IMR-90 (cell line): ENCODE data around the gene TFDP2. TPM values are rescaled to one million over a fixed set of nuclear protein-coding genes. Genes with fewer than 3 reads are reported as not detected.

Experiments
- ATAC-seq: fragments of 200-7000 bp; cut with Tn5 transposase; 2 replicates; pipeline ENCODE4 v1.9.1; 2020; ENCODE audit warnings: low read depth, mild to moderate bottlenecking, moderate library complexity
- BruUV-seq: library from RNA; stranded (reverse); fragments of 400-500 nt; replicated peaks from 2 replicates; lab custom pipeline; 2021; lab: Mats Ljungman, UMichigan
- CTCF ChIA-PET: fragments of 300-600 bp; formaldehyde crosslinking; extraction: SDS; loops from one replicate; lab custom pipeline; 2021; ENCODE audit warnings: antibody characterized with exemption; lab: Yijun Ruan, JAX
- POLR2A ChIA-PET: fragments of 300-600 bp; sonication (Branson Sonifier 250); formaldehyde crosslinking; loops from one replicate; lab custom pipeline; 2022; ENCODE audit warnings: antibody characterized with exemption; ENCODE audit not compliant: unreplicated experiment; lab: Charles Lee
- DNase-seq: peaks from one replicate; pipeline ENCODE4 v3.0.0; 2013
- H2AFZ ChIP-seq: replicated peaks from 2 replicates; pipeline ENCODE3; 2013; ENCODE audit warnings: low read length, mild to moderate bottlenecking; ENCODE audit not compliant: poor library complexity
- H2AK5ac ChIP-seq: 2 replicates; pipeline ENCODE4 v1.6.1; 2013; ENCODE audit warnings: low read depth, low read length, inconsistent platforms
- H2AK9ac ChIP-seq: replicated peaks from 2 replicates; pipeline ENCODE3; 2013; ENCODE audit warnings: mild to moderate bottlenecking, low read depth, low read length, moderate library complexity; ENCODE audit not compliant: poor library complexity
- H2BK120ac ChIP-seq: 2 replicates; pipeline ENCODE4 v1.6.1; 2013; ENCODE audit warnings: low read depth, low read length, inconsistent platforms
- H2BK15ac ChIP-seq: 3 replicates; pipeline ENCODE4 v1.6.1; 2013; ENCODE audit warnings: low read depth, low read length, inconsistent platforms
- H2BK20ac ChIP-seq: 2 replicates; pipeline ENCODE4 v1.6.1; 2013; ENCODE audit warnings: low read depth, mild to moderate bottlenecking, inconsistent platforms, low read length, moderate library complexity
- H2BK5ac ChIP-seq: 2 replicates; pipeline ENCODE4 v1.6.1; 2013; ENCODE audit warnings: mild to moderate bottlenecking, low read depth, low read length, inconsistent platforms; ENCODE audit not compliant: poor library complexity, severe bottlenecking
- H3K14ac ChIP-seq: replicated peaks from 2 replicates; pipeline ENCODE4 v1.6.1; 2013; ENCODE audit warnings: low read depth, low read length, inconsistent platforms
- H3K18ac ChIP-seq: 2 replicates; pipeline ENCODE4 v1.6.1; 2013; ENCODE audit warnings: low read depth, low read length, control low read depth
- H3K23ac ChIP-seq: 2 replicates; pipeline ENCODE4 v1.6.1; 2013; ENCODE audit warnings: low read depth, low read length, inconsistent platforms
- H3K27ac ChIP-seq: 2 replicates; pipeline ENCODE4 v1.5.1; 2013; ENCODE audit warnings: mild to moderate bottlenecking, control low read depth, low read length; ENCODE audit not compliant: insufficient read depth
- H3K27me3 ChIP-seq: 2 replicates; pipeline ENCODE4 v1.6.1; 2013; ENCODE audit warnings: low read length; ENCODE audit not compliant: control insufficient read depth, insufficient read depth
- H3K36me3 ChIP-seq: 2 replicates; pipeline ENCODE4 v1.6.1; 2013; ENCODE audit warnings: low read length, mixed read lengths; ENCODE audit not compliant: control insufficient read depth, insufficient read depth
- H3K4ac ChIP-seq: 2 replicates; pipeline ENCODE4 v1.6.1; 2013; ENCODE audit warnings: low read depth, low read length, inconsistent platforms
- H3K4me1 ChIP-seq: 2 replicates; pipeline ENCODE4 v1.6.1; 2013; ENCODE audit warnings: low read length, mixed read lengths; ENCODE audit not compliant: control insufficient read depth, insufficient read depth
- H3K4me2 ChIP-seq: 2 replicates; pipeline ENCODE4 v1.6.1; 2013; ENCODE audit warnings: low read depth, mild to moderate bottlenecking, control low read depth, low read length, moderate library complexity
- H3K4me3 ChIP-seq: 2 replicates; pipeline ENCODE4 v1.5.1; 2013; ENCODE audit warnings: low read depth, mild to moderate bottlenecking, control low read depth, low read length, moderate library complexity; ENCODE audit not compliant: insufficient read depth
- H3K56ac ChIP-seq: 2 replicates; pipeline ENCODE4 v1.6.1; 2013; ENCODE audit warnings: low read length, inconsistent platforms; ENCODE audit not compliant: insufficient read depth; ENCODE audit errors: extremely low read depth
- H3K79me1 ChIP-seq, 2 experiments: 2 replicates each; pipeline ENCODE4 v1.6.1; 2013; ENCODE audit warnings: low read length in 2 of 2, inconsistent platforms in 1 of 2, low read depth in 1 of 2
- H3K9ac ChIP-seq: 2 replicates; pipeline ENCODE4 v1.6.1; 2013; ENCODE audit warnings: low read depth, low read length, control low read depth
- H3K9me1 ChIP-seq: 2 replicates; pipeline ENCODE4 v1.6.1; 2013; ENCODE audit warnings: low read length, inconsistent platforms; ENCODE audit not compliant: insufficient read depth
- H3K9me3 ChIP-seq: 2 replicates; pipeline ENCODE4 v1.6.1; 2013; ENCODE audit warnings: low read length; ENCODE audit not compliant: control insufficient read depth, insufficient read depth
- H4K20me1 ChIP-seq: 2 replicates; pipeline ENCODE4 v1.6.1; 2013; ENCODE audit warnings: low read length, inconsistent platforms; ENCODE audit not compliant: insufficient read depth
- H4K5ac ChIP-seq: 2 replicates; pipeline ENCODE4 v1.6.1; 2013; ENCODE audit warnings: mild to moderate bottlenecking, low read depth, low read length, control low read depth
- H4K8ac ChIP-seq, 2 experiments: 2 replicates each; pipeline ENCODE4 v1.6.1; 2013; ENCODE audit warnings: low read depth in 2 of 2, low read length in 2 of 2, control low read depth in 1 of 2, inconsistent platforms in 1 of 2
- H4K91ac ChIP-seq: 2 replicates; pipeline ENCODE4 v1.6.1; 2013; ENCODE audit warnings: low read depth, low read length, inconsistent platforms; ENCODE audit not compliant: insufficient read depth
- BHLHE40 ChIP-seq: fragments of 150-350 bp; IDR thresholded peaks from 2 replicates; pipeline ENCODE4 v1.6.1; 2016; ENCODE audit warnings: mild to moderate bottlenecking, low read depth, low read length
- CHD1 ChIP-seq: IDR thresholded peaks from 2 replicates; pipeline ENCODE4 v1.6.1; 2012; ENCODE audit warnings: low read depth, low read length, improper control_type of control experiment
- MAFK ChIP-seq: IDR thresholded peaks from 2 replicates; pipeline ENCODE4 v1.6.1; 2012; ENCODE audit warnings: low read depth, low read length, improper control_type of control experiment
- MAZ ChIP-seq: IDR thresholded peaks from 2 replicates; pipeline ENCODE4 v1.6.1; 2012; ENCODE audit warnings: low read depth, mild to moderate bottlenecking, low read length, improper control_type of control experiment, moderate library complexity, borderline replicate concordance
- MXI1 ChIP-seq: IDR thresholded peaks from 2 replicates; pipeline ENCODE4 v1.6.1; 2012; ENCODE audit warnings: low read depth, mild to moderate bottlenecking, low read length, moderate library complexity, borderline replicate concordance
- NFE2L2 ChIP-seq: fragments of 150-350 bp; IDR thresholded peaks from 2 replicates; pipeline ENCODE4 v1.6.1; 2016; ENCODE audit warnings: low read depth, mild to moderate bottlenecking, low read length
- POLR2A ChIP-seq: IDR thresholded peaks from 2 replicates; pipeline ENCODE4 v1.6.1; 2012; ENCODE audit warnings: mild to moderate bottlenecking, low read depth, low read length
- RAD21 ChIP-seq: IDR thresholded peaks from 2 replicates; pipeline ENCODE4 v1.6.1; 2012; ENCODE audit warnings: low read length, improper control_type of control experiment
- RCOR1 ChIP-seq: IDR thresholded peaks from 2 replicates; pipeline ENCODE4 v1.6.1; 2012; ENCODE audit warnings: mild to moderate bottlenecking, low read length, improper control_type of control experiment; ENCODE audit not compliant: insufficient replicate concordance
- RFX5 ChIP-seq: IDR thresholded peaks from 2 replicates; pipeline ENCODE4 v1.8.0; 2012; ENCODE audit warnings: low read depth, mild to moderate bottlenecking, low read length, moderate library complexity
- SMC3 ChIP-seq: fragments of 150-350 bp; IDR thresholded peaks from 2 replicates; pipeline ENCODE4 v1.6.1; 2016; ENCODE audit warnings: low read depth, mild to moderate bottlenecking, antibody characterized with exemption, low read length, moderate library complexity
- WGBS, 2 experiments: methylation state at CpG; one replicate each; pipeline versions ENCODE4 v1.1.5 to v1.1.7; 2013; ENCODE audit warnings: missing lambda C conversion rate in 2 of 2; ENCODE audit not compliant: insufficient read length in 1 of 2; ENCODE audit errors: extremely low coverage in 2 of 2; 5-methylcytosine and 5-hydroxymethylcytosine counted together
- dilution Hi-C: fragments of 300-500 bp; cut with HindIII; formaldehyde crosslinking; loops from one replicate; pipeline ENCODE4 v1.14.3; 2018; ENCODE audit warnings: low sequenced_read_pairs; ENCODE audit not compliant: unreplicated experiment
- in situ Hi-C: fragments of 300-500 bp; cut with MboI; formaldehyde crosslinking; loops from 3 replicates; pipeline ENCODE4 v1.14.3; 2019; ENCODE audit warnings: low sequenced_read_pairs, inconsistent platforms, mixed read lengths
- intact Hi-C: fragments of 100-400 bp; cut with micrococcal nuclease; formaldehyde crosslinking; loops from 2 replicates; pipeline ENCODE4 v1.10.0; 2022
- polyA plus RNA-seq, 3 experiments: library from polyadenylated mRNA; depleted of rRNA; stranded (reverse); fragments of >200 nt; gene quantifications; 2 replicates each; pipeline ENCODE4 v1.2.3, GENCODE V29; 2012; ENCODE audit warnings: low replicate concordance in 1 of 3
- total RNA-seq: library from RNA; depleted of rRNA; stranded (reverse); fragments of >200 nt; gene quantifications from 2 replicates; pipeline ENCODE4 v1.2.3, GENCODE V29; 2012

The TFDP2 gene
- total and polyA plus RNA-seq, 2 of the 4 experiments (the other 2 are of a cell fraction), result 10.7 to 23.7 TPM

DNA sequence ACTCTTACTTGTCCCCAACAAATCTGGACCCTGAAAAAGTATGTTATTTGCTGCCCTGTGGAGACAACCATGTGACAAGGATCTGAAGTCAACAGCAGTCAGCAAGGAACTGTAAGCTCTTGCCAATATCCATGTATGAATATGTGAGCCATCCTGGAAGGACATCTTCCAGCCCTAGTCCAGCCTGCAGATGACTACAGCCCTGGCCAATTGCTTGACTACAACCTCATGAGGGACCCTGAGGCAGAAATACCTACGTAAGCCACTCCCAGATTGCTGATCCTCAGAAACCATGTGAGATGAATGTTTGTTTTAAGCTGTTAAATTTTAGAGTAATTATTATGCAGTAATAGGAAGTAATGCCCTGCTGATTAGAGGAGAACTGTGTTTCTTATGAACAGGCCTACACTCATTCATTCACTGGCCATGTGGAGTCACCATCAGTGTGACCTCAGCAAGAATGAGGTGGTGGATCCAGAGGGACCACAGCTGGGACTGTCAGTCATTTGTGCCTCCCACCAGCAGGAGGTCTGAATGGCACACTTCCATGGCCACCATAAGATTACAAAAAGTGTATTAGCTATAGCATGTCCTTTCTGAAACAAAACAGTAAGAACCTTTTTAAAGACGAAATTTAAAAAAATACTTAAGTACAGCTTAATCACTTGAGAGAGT, 92.6 kb downstream of the TFDP2 start:
- no peaks in the 10 kb centered on the region for H3K9me1 ChIP-seq
- POLR2A ChIA-PET, result no interaction called here
- H4K8ac ChIP-seq, result no peak overlapping the region
- no peak overlapping the region for H4K91ac ChIP-seq
- H3K36me3 ChIP-seq, result no peaks in the 10 kb centered on the region
- no peak overlapping the region for H2BK120ac ChIP-seq
- no peak overlapping the region for H3K4ac ChIP-seq
- no peak overlapping the region for H2BK20ac ChIP-seq
- in situ Hi-C loops, result no loop called here
- no peaks in the 10 kb centered on the region for H4K20me1 ChIP-seq
- CTCF ChIA-PET, result no interaction called here
- WGBS, 2 experiments, result no CpG with 5 or more reads among the region's 2 CpGs
- no peak overlapping the region for H2BK15ac ChIP-seq
- H3K56ac ChIP-seq, result no peak overlapping the region
- TF ChIP-seq SMC3 (no peak), CHD1 (no peak), MAFK (no peak), MXI1 (no peak), BHLHE40 (no peak), RFX5 (no peak), MAZ (no peak), RAD21 (no peak), RCOR1 (no peak), POLR2A (no peak), NFE2L2 (no peak)
- no peak overlapping the region for H2BK5ac ChIP-seq
- H4K5ac ChIP-seq, result no peak overlapping the region
- H3K23ac ChIP-seq, result no peak overlapping the region
- dilution Hi-C loops, result no loop called here
- ATAC-seq (no peak), DNase-seq (no peak)
- no peak overlapping the region for H3K4me2 ChIP-seq
- H3K14ac ChIP-seq, result no peak overlapping the region
- no TSS peak for BruUV-seq
- H2AFZ ChIP-seq, result no peak overlapping the region
- no peaks in the 10 kb centered on the region for H3K27me3 ChIP-seq
- H2AK9ac ChIP-seq, result no peak overlapping the region
- no peaks in the 10 kb centered on the region for H3K79me1 ChIP-seq
- no peak overlapping the region for H3K9ac ChIP-seq
- intact Hi-C loops, result no loop called here
- H3K4me1 ChIP-seq, result no peaks in the 10 kb centered on the region
- no peak overlapping the region for H3K4me3 ChIP-seq
- no peak overlapping the region for H3K27ac ChIP-seq
- no peak overlapping the region for H3K18ac ChIP-seq
- no peak overlapping the region for H2AK5ac ChIP-seq
- no peaks in the 10 kb centered on the region for H3K9me3 ChIP-seq
